ENCODE data around the gene CD74.

The CD74 gene

DNA sequence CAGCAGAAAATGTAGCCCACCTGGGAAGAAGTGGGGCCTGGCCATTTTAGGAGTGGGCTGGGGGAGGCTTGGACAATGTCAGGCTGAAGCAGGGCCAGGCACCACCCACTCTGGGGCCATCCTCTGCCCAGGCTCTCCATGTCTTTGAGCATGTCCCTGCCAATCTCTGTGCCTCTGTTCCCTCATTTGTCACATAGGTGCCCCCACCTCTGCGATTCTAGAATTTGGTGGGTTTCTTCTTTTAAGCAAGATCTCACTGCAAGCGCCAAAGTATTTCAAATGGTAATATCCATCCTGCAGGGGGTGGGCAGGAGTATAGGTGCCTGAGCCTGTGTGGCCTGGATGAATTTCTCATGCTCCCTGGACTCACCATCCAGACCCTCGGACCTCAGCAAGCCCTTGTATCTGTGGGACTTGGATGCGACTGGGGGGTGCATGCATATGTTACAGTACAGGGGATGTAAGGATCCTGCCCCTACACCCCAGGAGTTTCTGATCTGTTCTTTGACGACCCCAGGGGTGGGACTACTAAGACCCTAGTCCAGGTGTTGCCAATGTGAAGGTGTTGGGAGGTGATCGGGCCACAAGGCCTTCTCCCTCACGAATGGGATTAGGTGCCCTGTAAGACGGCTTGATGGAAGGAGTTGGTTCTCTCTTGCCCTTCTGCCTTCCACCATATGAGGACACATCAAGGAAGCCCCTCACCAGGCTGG lies 4.3 kb downstream of the CD74 start:
- DNase-seq, result no peak

DNA sequence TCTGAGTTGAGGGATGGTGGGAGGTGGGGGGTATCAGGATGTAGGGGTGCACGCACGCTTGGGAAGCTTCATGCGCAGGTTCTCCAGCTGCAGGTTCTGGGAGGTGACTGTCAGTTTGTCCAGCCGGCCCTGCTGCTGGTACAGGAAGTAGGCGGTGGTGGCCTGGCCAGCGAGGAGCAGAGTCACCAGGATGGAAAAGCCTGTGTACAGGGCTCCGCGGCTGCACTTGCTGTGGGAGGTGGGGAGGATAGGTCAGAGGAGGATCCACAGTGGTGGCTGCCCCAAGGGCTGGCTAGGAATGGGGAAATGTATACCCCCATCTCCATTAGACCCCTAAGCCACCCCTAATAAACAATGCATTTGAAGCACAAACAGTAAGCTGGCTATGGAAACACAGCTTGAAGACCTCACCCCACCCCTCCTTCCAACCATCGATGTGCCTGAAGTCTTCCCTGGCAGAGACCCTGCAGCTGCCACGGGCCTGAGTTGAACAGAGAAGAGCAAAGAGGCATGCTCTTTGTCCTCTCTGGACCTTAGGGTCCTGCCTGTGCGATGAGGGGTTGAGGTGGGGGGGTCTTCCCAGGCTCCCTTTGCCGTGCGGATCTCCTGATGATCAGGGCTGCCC lies 5.5 kb downstream of the CD74 start:
- no peak for DNase-seq

DNA sequence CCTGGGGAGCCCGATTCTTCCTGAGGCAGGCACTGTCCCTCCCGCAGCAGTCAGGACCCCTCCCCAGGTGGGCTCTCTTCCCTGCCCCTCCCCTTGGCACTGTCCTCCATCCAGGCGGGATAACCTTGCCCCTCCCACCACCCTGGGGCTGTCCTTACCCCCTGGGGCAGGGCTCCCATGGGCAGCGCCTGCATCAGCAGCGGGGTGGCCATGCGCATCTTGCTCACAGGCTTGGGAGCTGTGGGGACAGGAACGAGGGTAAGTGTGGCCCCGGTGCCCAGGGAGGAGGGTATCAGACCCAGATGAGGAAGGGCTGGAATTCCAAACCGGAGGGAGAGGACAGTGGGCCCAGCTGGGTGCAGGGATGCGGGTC lies 6.0 kb downstream of the CD74 start:
- DNase-seq, result no peak

DNA sequence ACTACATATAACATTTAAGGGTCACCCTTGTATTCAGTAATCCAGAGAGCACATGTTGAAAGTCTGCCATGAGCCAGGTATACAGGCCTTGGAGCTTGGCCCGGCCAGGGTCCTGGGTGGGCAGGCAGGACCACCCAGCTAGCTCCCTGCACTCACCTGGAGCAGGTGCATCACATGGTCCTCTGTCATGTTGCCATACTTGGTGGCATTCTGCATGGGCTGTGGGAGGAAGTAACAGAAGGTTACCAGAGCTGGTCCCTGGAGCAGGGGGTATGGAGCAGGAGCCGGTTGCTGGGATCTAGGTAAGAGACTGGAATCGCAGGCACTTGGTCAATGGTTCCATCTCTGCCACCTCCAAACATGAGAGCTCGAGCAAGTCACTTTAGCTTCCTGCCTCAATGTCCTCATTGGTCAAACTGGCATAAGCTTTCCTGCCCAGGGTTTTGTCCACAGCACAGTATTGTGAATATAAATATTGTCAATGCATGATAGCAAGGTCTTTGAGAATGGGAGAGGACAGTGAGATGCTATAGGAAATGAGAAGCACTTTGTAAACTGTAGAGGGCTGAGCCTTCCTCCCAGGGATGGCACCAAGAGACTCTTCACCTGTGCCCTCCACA lies 6.5 kb downstream of the CD74 start:
- DNase-seq, result no peak

DNA sequence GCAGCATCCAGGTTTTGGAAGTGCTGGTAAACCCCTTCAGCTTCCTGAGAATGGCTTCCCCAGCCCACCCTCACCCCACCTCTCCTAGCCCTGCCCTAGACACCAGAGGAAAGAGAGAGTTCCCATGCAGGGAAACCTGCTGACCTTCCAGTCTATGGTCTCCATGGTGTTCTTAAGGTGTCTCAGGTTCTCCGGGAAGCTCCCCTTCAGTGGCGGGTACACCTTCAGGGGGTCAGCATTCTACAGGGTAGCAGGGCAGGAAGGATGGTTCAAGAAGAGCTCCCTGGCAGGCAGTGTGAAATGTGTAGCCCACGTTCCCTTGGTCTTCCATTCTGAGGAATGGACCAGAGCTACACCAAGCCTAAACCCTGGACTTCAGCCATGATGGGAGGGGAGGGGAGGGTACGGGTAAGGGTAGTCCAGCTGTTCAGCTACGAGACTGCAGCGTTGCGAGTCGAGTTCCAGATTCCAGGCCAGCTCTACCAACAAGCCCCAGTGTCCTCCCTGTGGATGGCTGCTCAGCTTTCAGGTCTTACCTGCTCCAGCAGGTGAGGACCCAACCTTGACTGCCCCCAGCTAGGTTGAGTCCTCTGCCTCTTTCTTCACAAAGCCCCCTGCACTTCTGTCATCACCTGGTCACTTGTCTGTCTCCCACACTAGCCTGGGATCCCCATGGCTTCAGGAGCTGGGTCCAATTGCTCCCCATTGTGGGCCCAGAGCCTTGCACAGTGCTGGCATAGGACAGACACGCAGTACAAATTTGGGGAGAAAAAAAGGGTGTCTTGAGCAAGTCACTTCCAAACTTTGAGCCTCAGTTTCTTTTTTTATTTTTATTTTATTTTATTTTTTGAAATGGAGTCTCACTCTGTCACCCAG lies 7.5 kb downstream of the CD74 start:
- no peak for DNase-seq

DNA sequence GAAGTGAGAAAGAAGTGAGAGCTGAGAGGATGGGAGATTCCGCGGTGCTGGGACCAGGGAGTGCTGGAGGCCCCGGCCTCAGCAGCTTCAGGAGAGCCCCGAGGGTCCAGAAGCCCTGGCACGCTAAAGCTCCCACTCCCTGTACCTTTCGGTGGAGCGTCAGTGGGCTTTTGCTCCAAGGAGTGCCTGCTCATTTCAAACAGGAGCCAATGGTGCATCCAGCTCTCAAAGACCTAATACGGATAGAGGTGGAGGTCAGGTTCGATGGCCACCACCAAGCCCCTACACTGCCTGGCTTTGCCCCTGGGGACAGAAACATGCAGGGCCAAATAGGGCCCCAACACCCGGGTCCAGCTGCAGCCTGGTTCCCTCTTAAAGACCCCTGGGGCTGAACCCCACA lies 8.2 kb downstream of the CD74 start:
- no peak for DNase-seq

DNA sequence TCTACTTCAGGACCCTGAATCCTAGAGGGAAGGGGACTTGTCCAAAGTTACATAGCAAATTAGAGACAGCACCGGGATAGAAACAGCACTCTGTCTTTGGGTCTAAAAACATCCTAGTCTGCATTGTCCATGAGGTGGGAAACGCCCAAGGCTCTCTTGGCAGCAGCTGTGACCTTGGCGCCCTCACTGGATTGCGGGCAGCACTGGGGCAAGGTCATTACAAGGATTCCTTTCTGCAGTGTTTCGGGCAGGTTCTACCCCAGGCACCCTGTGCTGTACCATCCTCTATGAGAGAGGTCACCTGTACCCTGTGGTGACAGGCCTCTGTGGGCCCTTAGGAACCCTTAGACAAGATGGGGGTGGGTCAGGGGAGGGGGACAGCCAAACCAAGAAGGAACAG lies 8.6 kb downstream of the CD74 start:
- DNase-seq, result no peak

DNA sequence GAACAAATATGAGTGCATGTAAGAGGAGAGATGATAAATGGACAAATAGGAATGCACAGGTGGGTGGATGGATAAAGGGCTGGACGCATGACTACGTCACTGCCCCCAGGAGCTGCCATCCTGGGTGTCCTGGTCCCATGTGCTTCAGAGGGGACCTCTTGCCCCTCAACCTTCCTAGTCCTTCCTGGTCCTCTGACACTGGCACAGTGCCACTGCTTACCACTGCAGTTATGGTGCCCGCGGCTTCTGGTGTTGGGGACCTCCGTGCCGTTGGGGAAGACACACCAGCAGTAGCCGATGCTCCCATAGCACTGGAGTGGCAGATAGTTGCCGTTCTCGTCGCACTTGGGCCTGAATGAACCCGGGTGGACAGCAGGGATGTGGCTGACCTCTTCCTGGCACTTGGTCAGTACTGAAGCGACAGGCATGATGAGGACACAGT lies 9.8 kb downstream of the CD74 start:
- DNase-seq, result no peak

DNA sequence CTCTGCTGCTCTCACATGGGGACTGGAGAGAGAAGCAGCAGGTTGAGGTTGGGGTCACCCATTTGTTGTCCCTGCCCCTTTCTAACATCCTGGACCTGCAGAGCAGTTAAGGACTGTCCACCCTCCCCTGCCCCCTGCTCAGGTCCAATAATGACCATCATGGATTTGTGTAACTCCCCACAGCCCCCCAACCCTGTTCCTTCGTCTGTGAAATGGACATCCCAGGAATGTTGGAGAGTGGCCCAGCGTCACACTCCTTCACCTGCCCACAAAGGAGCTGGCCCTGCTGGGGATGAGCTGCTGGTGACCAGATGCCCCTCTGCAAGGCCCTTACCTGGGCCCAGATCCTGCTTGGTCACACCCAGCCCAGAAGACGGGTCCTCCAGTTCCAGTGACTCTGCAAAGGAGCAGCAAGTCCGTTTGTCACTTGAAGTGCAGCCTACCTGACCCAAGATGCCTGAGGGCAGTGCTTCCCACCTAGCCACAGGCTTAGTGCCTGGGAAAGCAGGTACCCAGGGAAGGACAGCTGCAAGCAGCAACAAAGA lies 10.4 kb downstream of the CD74 start:
- DNase-seq, result peak; percentile 53

DNA sequence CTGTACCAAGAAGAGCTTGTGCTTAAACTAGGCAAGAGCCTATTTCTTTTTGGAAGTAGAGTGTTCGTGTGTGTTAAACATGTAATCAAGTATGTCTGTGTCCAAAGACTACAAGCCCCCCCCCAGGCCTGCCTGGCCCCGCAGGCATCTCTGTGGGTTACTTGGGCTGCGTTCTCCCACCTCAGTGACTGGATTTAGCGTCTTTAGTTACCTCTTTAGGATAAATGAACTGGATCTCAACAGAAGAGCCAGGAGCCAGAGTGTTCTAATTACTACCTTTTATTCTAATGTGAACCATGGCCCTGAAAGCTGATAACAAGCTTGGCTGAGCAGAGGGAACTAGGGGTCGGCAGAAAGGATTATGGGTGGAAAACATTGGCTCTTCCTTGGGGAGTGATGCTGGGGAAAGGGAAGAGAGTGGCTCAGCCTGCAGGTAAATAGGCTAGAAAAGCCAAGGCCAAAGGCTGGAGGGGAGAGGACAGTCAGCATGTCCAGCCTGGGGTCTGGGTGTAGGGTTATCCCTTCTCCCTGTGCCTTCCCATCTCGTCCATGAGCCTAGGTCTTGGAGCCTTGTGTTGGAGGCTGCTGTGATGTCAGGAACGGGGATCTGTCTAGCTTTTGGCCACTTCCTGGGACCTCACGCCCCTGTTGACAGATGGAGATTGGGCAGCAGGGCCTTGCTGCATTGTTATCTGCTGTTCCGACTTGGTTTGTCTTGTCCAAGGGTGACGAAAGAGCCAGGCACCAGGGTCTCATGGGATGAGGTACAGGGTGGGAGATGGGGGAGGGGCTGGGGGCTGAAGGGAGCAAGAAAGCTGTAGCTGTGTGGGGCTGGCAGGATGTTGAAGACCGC lies 11.1 kb downstream of the CD74 start:
- no peak for DNase-seq

DNA sequence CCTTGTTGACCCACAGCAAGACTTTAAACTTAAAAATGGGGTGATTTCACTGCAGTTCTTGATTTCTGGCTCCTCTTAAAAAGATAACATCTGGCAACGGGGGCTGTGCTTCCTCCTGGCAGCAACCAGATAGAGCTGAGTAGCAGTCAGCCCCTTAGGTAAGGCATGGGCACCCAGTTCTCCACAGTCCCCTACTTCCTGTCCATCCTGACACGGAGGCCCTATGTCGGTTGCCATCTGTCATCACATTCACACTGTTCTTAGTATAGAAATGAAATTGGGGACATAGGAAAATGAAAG lies 11.7 kb downstream of the CD74 start:
- DNase-seq, result no peak

DNA sequence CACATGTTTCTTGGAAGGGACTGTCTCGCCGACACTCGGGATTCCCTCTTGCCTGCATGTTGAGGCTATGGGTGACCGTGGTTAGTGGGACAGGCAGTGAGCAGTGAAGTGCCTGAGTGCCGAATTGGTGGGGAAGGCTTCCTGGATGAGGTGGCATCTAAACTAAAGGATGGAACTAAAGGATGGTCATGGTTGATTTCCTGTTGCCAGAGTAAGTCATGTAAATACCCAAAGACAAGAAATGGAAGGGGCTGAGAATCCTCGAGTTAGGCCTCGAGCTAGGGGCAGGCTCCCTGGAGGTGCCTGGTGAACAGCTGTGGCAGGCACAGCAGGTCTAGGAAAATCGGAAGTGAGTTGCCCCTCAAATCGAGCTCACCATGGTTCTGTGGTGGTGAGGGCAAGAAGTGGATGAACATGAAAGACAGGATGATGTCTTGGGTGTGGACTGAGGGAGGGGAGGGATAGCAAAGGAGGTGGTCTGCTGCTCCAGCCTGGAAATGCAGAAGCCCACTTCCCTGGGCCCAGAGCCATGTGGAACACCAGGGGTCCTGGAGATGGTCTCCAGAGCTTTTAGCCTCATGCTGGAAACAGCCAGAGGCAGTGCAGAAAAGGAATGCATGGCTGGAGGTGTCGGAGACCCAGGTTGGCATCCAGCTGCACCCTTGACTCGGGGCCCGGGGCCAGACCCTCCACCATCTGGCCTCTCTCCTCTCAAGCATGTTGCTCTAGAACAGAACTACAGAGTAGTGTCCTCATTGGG lies 12.2 kb downstream of the CD74 start:
- DNase-seq, result no peak

DNA sequence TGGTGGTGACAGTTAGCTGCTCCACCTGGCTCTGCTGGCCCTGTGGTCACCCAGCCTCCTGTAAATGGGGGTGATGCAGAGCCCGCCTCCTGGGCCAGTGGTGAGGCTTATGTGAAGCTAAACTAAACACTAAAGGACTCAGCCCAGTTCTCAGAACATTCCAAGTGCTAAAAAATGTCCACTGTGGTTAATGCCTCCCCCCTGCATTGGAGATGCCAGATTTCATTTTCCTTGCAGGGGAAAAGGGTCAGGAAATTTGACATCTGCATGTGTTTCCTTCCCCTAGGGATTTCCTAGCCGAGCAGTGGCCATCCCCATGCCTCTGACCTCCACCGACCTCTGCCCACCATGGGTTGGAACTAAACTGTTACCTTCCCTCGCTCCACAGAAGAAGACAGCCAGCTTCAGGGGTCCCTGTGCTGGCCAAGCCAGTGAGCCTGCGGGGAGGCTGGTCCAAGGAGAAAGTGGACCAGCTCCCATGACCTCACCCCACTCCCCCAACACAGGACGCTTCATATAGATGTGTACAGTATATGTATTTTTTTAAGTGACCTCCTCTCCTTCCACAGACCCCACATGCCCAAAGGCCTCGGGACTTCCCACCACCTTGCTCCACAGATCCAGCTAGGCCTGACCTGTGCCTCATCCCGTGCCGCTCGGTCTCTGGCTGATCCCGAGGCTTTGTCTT lies 13.0 kb downstream of the CD74 start:
- DNase-seq, result no peak

DNA sequence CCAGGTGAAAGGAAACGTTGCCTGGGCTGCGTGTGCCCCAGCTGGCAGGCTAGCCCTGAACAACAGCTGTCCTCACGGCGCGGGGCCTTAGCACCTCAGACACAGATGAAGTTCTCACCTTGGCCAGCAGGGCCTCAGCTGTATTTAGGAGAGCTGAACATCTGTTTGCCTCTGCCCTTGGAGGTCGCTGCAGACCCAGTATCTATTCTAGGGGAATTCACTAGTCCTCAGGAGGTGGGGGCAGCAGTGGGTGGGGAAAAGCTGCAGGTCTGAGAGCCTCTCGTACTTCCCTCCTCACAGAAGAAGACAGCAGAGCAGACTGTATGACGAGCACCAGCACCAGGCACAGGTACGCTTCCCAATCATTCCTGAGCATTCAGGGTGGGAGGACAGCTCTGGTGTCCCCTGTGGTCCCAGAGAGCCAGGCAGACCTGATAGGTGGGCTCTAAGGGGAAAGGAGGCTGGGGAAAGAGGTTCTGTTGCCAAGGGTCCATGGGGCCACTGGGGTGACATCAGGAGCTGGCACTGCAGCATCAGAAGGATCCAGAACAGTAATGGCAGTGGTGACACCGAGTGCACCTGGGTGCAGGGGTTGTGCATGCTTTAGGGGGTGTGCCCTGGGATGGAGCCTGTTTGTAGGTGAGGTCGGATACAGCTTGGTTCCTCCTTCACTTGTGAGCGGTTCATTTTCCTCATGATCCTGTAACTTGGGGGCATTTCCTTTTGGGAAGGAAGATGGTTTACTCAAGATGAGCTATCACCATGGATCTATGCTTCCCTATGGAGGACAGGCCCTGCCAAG lies 13.8 kb downstream of the CD74 start:
- no peak for DNase-seq

DNA sequence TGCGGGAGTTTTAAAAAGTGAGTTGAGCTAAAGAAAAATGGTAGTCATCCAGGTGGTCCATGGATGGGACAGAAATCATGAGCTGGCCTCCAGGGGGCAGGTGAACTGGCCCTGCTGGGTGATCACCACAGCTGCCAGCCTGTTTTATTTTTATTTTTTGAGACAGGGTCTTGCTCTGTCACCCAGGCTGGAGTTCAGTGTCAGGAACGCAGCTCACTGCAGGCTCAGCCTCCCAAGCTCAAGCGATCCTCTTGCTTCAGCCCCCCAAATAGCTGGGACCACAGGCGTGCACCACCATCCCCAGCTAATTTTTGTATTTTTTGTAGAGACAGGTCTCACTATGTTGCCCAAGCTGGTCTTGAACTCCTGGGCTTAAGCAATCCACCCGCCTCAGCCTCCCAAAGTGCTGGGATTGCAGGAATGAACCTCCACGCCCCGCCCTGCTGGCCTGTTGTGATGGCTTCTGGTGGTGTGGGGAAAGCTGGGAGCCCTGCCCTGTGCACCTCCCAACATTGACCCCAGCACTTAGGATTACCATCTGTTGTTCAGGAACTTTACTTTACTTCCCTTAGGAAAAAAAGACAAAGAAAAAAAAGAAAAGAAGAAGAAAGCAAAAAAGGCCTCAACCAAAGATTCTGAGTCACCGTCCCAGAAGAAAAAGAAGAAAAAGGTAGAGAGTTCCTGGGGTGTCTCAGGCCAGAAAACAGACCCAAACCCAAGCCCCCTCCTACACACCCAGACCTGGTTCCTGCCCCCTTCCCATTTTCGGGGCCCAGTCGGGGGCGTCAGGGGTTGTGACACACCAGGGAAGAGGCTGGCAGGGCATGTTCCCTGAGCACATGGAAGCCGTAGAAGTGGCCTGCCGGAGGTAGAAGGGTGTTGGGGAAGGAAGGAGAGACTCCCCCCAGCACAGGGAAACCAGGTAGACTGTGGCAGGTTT lies 14.7 kb downstream of the CD74 start:
- no peak for DNase-seq

DNA sequence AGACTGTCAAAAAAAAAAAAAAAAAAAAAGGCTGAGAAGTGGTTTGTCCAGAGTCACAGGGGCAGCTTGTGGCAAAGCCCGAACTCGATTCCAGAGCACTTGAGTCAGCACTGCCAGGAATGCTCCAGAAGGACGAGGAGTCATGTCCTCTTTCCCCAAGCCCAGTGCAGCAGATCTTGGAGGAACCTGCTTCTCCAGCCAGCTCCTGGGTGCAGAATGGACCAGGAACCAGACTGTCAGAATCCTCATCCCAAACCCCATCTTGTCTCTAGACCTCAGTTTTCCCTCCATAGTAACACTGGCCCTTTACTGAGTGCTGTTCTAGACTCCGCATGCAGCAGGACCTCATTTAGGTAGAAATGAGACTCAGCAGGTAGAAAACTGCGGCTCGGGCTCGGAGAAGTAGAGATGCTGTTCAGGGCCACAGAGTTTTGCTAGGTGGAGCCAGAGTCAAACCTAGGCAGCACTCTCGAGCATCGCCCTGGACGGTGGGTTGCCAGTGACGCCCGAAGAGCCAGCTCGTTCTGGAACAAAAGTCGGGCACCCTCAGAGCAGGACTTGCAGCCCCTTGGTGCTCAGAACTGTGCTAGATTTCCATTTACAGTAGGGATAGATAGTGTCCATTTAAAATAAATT lies 15.4 kb downstream of the CD74 start:
- no peak for DNase-seq

DNA sequence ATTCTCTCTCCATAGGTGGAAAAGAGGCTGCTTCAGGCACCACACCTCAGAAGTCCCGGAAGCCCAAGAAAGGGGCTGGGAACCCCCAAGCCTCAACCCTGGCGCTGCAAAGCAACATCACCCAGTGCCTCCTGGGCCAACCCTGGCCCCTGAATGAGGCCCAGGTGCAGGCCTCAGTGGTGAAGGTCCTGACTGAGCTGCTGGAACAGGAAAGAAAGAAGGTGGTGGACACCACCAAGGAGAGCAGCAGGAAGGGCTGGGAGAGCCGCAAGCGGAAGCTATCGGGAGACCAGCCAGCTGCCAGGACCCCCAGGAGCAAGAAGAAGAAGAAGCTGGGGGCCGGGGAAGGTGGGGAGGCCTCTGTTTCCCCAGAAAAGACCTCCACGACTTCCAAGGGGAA lies 16.4 kb downstream of the CD74 start:
- no peak for DNase-seq

DNA sequence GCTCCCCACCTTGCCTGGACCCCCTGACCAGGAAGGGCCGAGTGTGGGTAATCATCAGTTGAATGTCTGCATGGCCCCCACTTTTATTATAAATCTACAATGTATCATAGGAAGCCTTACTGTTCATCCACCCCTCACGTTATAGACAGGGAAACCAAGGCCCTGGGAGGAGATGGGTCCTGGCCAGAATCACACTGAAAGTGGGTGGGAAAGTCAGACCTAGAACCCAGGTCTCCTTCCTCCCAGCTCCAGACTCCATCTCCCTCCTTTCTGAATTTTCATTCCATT lies 17.1 kb downstream of the CD74 start:
- DNase-seq, result no peak

All from activated CD8-positive, alpha-beta memory T cell treated with anti-CD3 and anti-CD28 coated beads, Interleukin-2, amount 50 U/mL, for 48 hours (primary cell).